GM12874 (cell line): ENCODE data around the gene TMTC4.

Experiments
- TF ChIP-seq, protein P1 (sequence below): IDR thresholded peaks from 2 replicates; pipeline ENCODE4 v1.5.1; 2011; ENCODE audit warnings: low read depth, mild to moderate bottlenecking, control low read depth, low read length, moderate library complexity; ENCODE audit not compliant: insufficient read depth

The TMTC4 gene

DNA sequence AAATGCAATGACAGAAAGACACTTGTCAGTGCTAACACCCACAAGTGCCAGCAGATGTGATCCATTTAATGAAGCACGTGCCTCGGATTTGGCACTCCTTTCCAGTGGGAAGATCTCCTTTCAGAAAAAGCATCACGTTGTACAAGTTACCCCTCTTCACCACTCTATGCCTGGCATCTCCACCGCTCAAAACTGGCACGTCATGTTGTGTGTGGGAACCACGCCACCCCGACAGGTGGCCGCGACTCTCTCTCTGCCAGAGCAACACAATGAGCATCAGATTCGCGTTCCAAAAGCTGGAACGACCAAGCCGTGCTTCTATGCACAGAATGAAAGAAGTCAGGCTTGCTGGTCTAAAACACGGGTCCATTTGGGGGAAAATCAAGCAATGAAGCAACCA is 24.3 kb downstream of the TMTC4 start:
- TF ChIP-seq, protein P1, sequence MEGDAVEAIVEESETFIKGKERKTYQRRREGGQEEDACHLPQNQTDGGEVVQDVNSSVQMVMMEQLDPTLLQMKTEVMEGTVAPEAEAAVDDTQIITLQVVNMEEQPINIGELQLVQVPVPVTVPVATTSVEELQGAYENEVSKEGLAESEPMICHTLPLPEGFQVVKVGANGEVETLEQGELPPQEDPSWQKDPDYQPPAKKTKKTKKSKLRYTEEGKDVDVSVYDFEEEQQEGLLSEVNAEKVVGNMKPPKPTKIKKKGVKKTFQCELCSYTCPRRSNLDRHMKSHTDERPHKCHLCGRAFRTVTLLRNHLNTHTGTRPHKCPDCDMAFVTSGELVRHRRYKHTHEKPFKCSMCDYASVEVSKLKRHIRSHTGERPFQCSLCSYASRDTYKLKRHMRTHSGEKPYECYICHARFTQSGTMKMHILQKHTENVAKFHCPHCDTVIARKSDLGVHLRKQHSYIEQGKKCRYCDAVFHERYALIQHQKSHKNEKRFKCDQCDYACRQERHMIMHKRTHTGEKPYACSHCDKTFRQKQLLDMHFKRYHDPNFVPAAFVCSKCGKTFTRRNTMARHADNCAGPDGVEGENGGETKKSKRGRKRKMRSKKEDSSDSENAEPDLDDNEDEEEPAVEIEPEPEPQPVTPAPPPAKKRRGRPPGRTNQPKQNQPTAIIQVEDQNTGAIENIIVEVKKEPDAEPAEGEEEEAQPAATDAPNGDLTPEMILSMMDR: no peak

DNA sequence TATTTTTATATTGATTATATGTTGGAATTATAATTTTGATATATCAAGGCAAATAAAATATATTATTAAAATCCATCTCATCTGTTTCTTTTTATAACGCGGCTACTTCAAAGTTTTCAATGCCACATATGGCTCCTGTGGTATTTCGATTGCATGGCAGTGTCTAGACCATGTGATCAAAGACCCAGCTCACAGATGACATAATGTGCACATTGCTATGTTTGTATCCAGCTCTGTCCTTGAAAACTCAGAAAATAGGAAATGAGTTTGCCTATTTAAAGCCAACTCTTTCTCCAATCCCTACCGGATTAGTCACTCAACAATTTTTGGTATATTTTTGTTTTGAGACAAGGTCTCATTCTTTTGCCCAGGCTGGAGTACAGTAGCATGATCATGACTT is 26.2 kb downstream of the TMTC4 start:
- TF ChIP-seq, protein P1: no peak

DNA sequence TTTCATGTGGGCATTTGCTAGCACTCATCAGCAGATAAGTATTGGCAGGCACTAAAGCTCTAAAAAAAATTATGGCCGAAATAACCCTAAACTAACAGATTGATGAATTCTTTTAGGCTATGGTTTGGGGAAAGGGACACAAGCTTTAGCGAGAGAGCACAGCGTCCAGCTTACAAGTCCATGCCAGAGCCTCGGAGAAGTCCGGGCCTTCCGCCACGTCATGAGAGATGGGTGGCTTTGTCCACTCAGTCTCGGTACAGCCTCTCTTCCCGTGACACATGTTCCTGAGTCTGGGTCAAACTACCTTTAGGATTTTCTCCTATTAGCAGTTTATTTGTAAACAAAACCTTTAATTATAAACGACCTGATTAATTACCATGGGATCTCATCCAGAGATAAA is 27.7 kb downstream of the TMTC4 start:
- TF ChIP-seq, protein P1: no peak

DNA sequence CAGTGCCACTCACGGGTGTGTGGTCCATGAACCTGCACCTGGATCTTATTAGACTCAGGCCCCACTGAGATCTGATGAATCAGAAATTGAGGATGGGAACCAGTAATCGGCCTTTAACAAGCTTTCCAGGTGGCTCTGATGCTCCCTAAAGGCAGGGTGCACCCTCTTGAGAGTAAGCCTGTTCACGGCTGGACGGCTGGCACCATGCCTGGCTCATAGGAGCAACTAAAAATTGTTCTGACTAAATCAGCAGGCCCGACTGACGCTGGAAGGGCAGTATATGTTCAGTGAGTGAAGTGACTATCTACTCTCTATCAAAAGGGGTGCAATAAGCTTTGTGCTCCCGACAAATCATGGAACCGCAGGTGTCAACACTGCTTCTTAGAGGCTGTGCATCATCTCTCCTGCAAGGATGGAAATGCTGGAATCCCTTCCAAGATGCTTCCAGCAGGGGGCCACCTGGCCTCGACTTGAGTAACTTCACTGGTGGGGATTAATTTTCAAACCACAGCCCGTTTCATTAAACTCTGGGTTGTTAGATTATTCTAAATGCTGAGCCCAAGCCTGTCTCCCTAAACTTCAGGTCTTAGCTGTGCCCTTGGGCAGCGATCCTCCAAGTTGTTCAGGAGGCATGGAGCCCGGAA is 28.4 kb downstream of the TMTC4 start:
- TF ChIP-seq, protein P1: no peak

DNA sequence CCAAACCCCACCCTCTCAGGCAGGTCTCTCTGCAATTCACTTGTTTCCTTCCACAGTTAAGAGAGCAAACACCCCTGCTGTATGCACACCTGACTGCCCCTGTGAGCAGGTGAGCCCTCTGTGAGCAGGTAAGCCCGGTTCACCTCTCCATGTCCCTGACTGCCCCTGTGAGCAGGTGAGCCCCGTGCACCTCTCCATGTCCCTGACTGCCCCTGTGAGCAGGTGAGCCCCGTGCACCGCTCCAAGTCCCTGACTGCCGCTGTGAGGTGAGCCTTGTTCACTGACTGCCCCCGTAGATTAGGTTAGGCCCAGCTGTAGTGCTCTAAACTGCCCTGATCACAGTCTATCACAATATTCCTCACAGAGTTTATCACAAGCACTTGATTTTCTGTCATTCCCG is 29.2 kb downstream of the TMTC4 start:
- TF ChIP-seq, protein P1: no peak

DNA sequence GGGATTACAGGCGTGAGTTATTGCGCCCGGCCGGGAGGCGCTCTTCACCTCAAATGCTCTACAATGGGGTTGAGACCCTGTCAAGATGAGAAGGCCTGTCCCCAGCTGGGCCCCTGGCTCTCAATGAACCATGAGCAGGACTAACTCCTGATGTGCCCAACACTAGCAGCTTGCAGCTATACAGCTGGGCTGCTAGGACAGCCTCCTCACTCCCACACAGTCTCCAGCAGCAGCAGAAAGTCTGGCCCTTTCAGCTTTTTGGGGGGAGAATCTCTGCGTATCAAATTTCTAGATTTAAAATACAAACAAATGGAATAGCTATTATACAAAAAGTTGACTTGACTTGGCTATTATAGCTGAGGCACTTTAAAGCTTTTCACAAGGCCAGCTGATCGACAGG is 30.2 kb downstream of the TMTC4 start:
- TF ChIP-seq, protein P1: no peak

DNA sequence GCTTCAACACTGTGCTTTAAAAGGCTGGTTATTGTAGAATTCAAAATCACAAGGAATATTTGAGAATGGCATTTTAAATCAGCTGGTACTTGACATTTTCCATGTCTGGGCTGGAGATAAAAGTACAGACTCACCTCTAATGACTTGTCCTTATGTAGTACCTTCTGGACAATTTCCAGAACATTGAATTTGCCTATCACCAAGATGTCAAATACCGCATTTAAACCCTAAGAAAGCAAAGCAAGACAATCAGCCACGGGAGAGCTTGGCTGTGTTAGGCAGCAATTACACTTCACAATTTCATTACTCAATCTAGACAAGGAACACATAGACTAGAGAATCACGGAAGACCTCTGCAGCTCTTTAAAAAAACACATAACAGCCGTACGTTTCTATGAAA is 36.8 kb downstream of the TMTC4 start:
- TF ChIP-seq, protein P1: no peak

DNA sequence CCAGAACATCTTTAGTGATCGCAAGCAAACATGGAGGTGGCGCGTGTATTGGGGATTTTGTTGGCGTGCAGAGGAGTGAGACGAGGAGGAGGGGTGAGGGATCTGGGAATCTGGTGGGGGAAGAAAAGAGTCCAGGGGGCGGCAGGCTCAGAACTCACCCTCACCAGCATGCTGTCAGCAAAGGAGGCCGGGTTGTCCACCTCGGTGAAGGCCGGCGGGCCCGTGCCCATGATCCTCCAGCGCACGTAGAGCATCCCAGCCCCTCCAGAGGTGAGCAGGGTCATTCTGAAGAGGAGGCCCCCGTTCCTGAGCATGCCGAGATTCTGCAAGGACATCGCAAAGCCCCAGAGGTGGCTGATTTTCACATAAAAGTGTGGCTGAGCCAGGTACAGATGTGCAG is 37.2 kb downstream of the TMTC4 start:
- TF ChIP-seq, protein P1: no peak
